HepG2 (cell line): ENCODE results near the gene N4BP2L1. TPM values are rescaled to one million over a fixed set of nuclear protein-coding genes. Genes with fewer than 3 reads are reported as not detected.

ENCODE experiments used
- ATAC-seq: fragments of 200-7000 bp; cut with Tn5 transposase; 3 replicates; pipeline ENCODE4 v1.9.1; 2020; ENCODE audit warnings: mild to moderate bottlenecking, moderate library complexity
- BruUV-seq: library from RNA; stranded (reverse); fragments of 400-500 nt; replicated peaks from 2 replicates; lab custom pipeline; 2021; lab: Mats Ljungman, UMichigan
- CTCF ChIA-PET: fragments of 300-600 bp; formaldehyde crosslinking; extraction: SDS; loops from one replicate; lab custom pipeline; 2021; ENCODE audit warnings: low total read pairs, inconsistent platforms, low intra/inter-chr PET ratio; lab: Yijun Ruan, JAX
- POLR2A ChIA-PET: fragments of 350-600 bp; sonication (Branson Sonifier 250); formaldehyde crosslinking; loops from one replicate; lab custom pipeline; 2020; ENCODE audit warnings: antibody characterized with exemption, inconsistent platforms; lab: Yijun Ruan, JAX
- DNase-seq: peaks from one replicate; pipeline ENCODE4 v3.0.0-alpha.2; 2015; ENCODE audit warnings: low spot score
- FAIRE-seq: peaks from 3 replicates; lab custom pipeline; 2011; peaks lifted over from hg19 to GRCh38; lab: Jason Lieb, UNC
- H2AFZ ChIP-seq: one replicate; pipeline ENCODE4 v1.6.1; 2011; ENCODE audit warnings: low read length, inconsistent platforms
- H3K27ac ChIP-seq: fragments of 300-600 bp; 3 replicates; pipeline ENCODE4 v1.8.0; 2011; ENCODE audit warnings: mixed run types, mild to moderate bottlenecking, mixed read lengths, low read length, inconsistent platforms; ENCODE audit not compliant: insufficient read depth; ENCODE audit errors: extremely low read length
- H3K27me3 ChIP-seq, 2 experiments: fragments of 200-600 bp in 1 of 2; 2 replicates in 1 of 2; 3 replicates in 1 of 2; pipeline versions ENCODE4 v1.6.0 to v1.8.0; 2011; ENCODE audit warnings: low read length in 2 of 2, mild to moderate bottlenecking in 2 of 2, moderate library complexity in 2 of 2, inconsistent platforms in 1 of 2; ENCODE audit not compliant: insufficient read depth in 2 of 2, control insufficient read depth in 1 of 2
- H3K36me3 ChIP-seq, 2 experiments: fragments of 200-600 bp in 1 of 2; replicated peaks in 1 of 2; 2 replicates in 1 of 2; 3 replicates in 1 of 2; pipeline versions ENCODE4 v1.5.1 to v1.8.0; 2011; ENCODE audit warnings: low read length in 2 of 2, inconsistent platforms in 1 of 2; ENCODE audit not compliant: insufficient read depth in 2 of 2, control insufficient read depth in 1 of 2
- H3K4me1 ChIP-seq: 2 replicates; pipeline ENCODE4 v1.5.1; 2012; ENCODE audit warnings: low read length, inconsistent platforms; ENCODE audit not compliant: insufficient read depth
- H3K4me2 ChIP-seq: 2 replicates; pipeline ENCODE4 v1.6.0; 2011; ENCODE audit warnings: low read depth, low read length, inconsistent platforms
- H3K4me3 ChIP-seq, 3 experiments: fragments of 200-600 bp in 1 of 3; sonication (generic), shearing (Covaris generic) in 1 of 3; replicated peaks in 1 of 3; 2 replicates each; pipeline ENCODE4 v1.5.1; 2011 to 2016; ENCODE audit warnings: low read length in 3 of 3, inconsistent platforms in 2 of 3, low read depth in 2 of 3, mild to moderate bottlenecking in 2 of 3, control low read depth in 1 of 3, mixed read lengths in 1 of 3; ENCODE audit not compliant: insufficient read depth in 1 of 3
- H3K79me2 ChIP-seq: one replicate; pipeline ENCODE4 v1.6.1; 2011; ENCODE audit warnings: low read length, inconsistent platforms; ENCODE audit not compliant: insufficient read depth
- H3K9ac ChIP-seq: 2 replicates; pipeline ENCODE4 v1.6.0; 2011; ENCODE audit warnings: mild to moderate bottlenecking, low read depth, low read length, inconsistent platforms; ENCODE audit not compliant: insufficient read depth
- H3K9me3 ChIP-seq: 2 replicates; pipeline ENCODE4 v1.5.1; 2012; ENCODE audit warnings: mild to moderate bottlenecking, low read length
- H4K20me1 ChIP-seq: 2 replicates; pipeline ENCODE4 v1.6.0; 2011; ENCODE audit warnings: inconsistent platforms, mild to moderate bottlenecking, low read length, moderate library complexity; ENCODE audit not compliant: insufficient read depth
- ARNT ChIP-seq: fragments of 450-650 bp; IDR thresholded peaks from 2 replicates; pipeline ENCODE4 v1.6.1; 2017
- BCL6 ChIP-seq: IDR thresholded peaks from 2 replicates; pipeline ENCODE4 v1.6.1; 2016; ENCODE audit warnings: missing genetic modification reagents, missing compliant biosample characterization
- CENPBD1 ChIP-seq: sonication (generic); formaldehyde crosslinking; IDR thresholded peaks from 2 replicates; pipeline ENCODE4 v1.8.0; 2022; ENCODE audit warnings: missing genetic modification reagents, low read depth, mild to moderate bottlenecking, borderline replicate concordance
- CHCHD3 ChIP-seq: sonication (generic); formaldehyde crosslinking; IDR thresholded peaks from 2 replicates; pipeline ENCODE4 v1.8.0; 2022; ENCODE audit warnings: mild to moderate bottlenecking, missing genetic modification reagents, moderate library complexity
- FOXA1 ChIP-seq, 2 experiments: fragments of 450-650 bp in 1 of 2; sonication (generic) in 1 of 2; formaldehyde crosslinking in 1 of 2; IDR thresholded peaks; 2 replicates each; pipeline versions ENCODE4 v1.4.0 to v1.6.1; 2016 to 2020; ENCODE audit warnings: missing genetic modification reagents in 1 of 2
- GFI1 ChIP-seq: sonication (generic); formaldehyde crosslinking; IDR thresholded peaks from 2 replicates; pipeline ENCODE4 v1.5.0; 2020; ENCODE audit warnings: missing genetic modification reagents, mild to moderate bottlenecking, borderline replicate concordance
- GPBP1L1 ChIP-seq: sonication (generic); formaldehyde crosslinking; IDR thresholded peaks from 2 replicates; pipeline ENCODE4 v1.5.0; 2020; ENCODE audit warnings: mild to moderate bottlenecking, missing genetic modification reagents
- NCOR1 ChIP-seq: fragments of 200-600 bp; sonication (generic); IDR thresholded peaks from 2 replicates; pipeline ENCODE4 v1.7.0; 2017; ENCODE audit warnings: antibody characterized with exemption, low read length, borderline replicate concordance
- SALL1 ChIP-seq: sonication (generic); formaldehyde crosslinking; IDR thresholded peaks from 2 replicates; pipeline ENCODE4 v1.8.0; 2022; ENCODE audit warnings: mild to moderate bottlenecking, missing genetic modification reagents
- SAP130 ChIP-seq: IDR thresholded peaks from 2 replicates; pipeline ENCODE4 v1.6.1; 2016; ENCODE audit warnings: low read depth
- SOX5 ChIP-seq: IDR thresholded peaks from 2 replicates; pipeline ENCODE4 v1.6.1; 2016; ENCODE audit warnings: borderline replicate concordance
- TCF7L2 ChIP-seq: IDR thresholded peaks from 2 replicates; pipeline ENCODE4 v1.6.1; 2011; ENCODE audit warnings: mild to moderate bottlenecking, low read depth, low read length, moderate library complexity
- ZFP90 ChIP-seq: sonication (generic); formaldehyde crosslinking; IDR thresholded peaks from 2 replicates; pipeline ENCODE4 v1.8.0; 2022; ENCODE audit warnings: missing genetic modification reagents, mild to moderate bottlenecking, inconsistent platforms, borderline replicate concordance
- ZNF333 ChIP-seq: sonication (generic); formaldehyde crosslinking; IDR thresholded peaks from 2 replicates; pipeline ENCODE4 v1.4.0; 2020; ENCODE audit warnings: mild to moderate bottlenecking, missing genetic modification reagents, borderline replicate concordance
- ZNF678 ChIP-seq: sonication (generic); formaldehyde crosslinking; IDR thresholded peaks from 2 replicates; pipeline ENCODE4 v1.4.0; 2020; ENCODE audit warnings: mild to moderate bottlenecking, missing genetic modification reagents
- ZSCAN12 ChIP-seq: sonication (generic); formaldehyde crosslinking; IDR thresholded peaks from 2 replicates; pipeline ENCODE4 v1.9.0; 2021; ENCODE audit warnings: mild to moderate bottlenecking, missing genetic modification reagents
- WGBS: methylation state at CpG from one replicate; pipeline ENCODE4 v1.1.6; 2017; ENCODE audit warnings: low lambda C conversion rate; 5-methylcytosine and 5-hydroxymethylcytosine counted together
- in situ Hi-C: cut with HindIII; loops from 2 replicates; pipeline ENCODE4 v1.10.0; 2017; ENCODE audit warnings: low pct_unique_long_range_greater_than_20kb; ENCODE audit not compliant: extremely low pct_ligation_motif_present
- intact Hi-C: fragments of 100-400 bp; cut with micrococcal nuclease; formaldehyde crosslinking; loops from one replicate; pipeline ENCODE4 v1.10.0; 2022; ENCODE audit not compliant: unreplicated experiment
- polyA plus RNA-seq, 8 experiments: library from polyadenylated mRNA; depleted of rRNA in 3 of 8; stranded (reverse) in 7 of 8; unstranded in 1 of 8; fragments of >200 nt; fragmentation: Illumina TruSeq in 4 of 8; extraction: Trizol in 4 of 8; gene quantifications; 2 replicates each; pipeline versions ENCODE4 v1.2.1 to v1.2.3, GENCODE V29; 2011 to 2016; ENCODE audit warnings: low read depth in 4 of 8, missing spikeins in 1 of 8, mixed read lengths in 1 of 8; ENCODE audit not compliant: insufficient read depth in 1 of 8
- total RNA-seq, 5 experiments: library from RNA; depleted of rRNA; stranded (reverse); fragments of >200 nt; fragmentation: Illumina TruSeq; extraction: Trizol; gene quantifications; 2 replicates each; pipeline ENCODE4 v1.2.3, GENCODE V29; 2016; ENCODE audit warnings: low read depth in 1 of 5
- TF ChIP-seq, protein P1 (sequence below): sonication (generic); formaldehyde crosslinking; IDR thresholded peaks from 2 replicates; pipeline ENCODE4 v1.9.0; 2021; ENCODE audit warnings: missing genetic modification reagents, borderline replicate concordance
- TF ChIP-seq, protein P2 (sequence below): sonication (generic); formaldehyde crosslinking; IDR thresholded peaks from 2 replicates; pipeline ENCODE4 v1.4.0; 2020; ENCODE audit warnings: missing genetic modification reagents; ENCODE audit errors: not compliant biosample characterization

N4BP2L1 gene
- total and polyA plus RNA-seq, 2 of the 13 experiments (the other 11 are each of a cell fraction or from before 2014, with no cell fraction given): 13.2 to 34.5 TPM

- TF ChIP-seq, protein P1, sequence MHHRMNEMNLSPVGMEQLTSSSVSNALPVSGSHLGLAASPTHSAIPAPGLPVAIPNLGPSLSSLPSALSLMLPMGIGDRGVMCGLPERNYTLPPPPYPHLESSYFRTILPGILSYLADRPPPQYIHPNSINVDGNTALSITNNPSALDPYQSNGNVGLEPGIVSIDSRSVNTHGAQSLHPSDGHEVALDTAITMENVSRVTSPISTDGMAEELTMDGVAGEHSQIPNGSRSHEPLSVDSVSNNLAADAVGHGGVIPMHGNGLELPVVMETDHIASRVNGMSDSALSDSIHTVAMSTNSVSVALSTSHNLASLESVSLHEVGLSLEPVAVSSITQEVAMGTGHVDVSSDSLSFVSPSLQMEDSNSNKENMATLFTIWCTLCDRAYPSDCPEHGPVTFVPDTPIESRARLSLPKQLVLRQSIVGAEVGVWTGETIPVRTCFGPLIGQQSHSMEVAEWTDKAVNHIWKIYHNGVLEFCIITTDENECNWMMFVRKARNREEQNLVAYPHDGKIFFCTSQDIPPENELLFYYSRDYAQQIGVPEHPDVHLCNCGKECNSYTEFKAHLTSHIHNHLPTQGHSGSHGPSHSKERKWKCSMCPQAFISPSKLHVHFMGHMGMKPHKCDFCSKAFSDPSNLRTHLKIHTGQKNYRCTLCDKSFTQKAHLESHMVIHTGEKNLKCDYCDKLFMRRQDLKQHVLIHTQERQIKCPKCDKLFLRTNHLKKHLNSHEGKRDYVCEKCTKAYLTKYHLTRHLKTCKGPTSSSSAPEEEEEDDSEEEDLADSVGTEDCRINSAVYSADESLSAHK (CRISPR knock-in tag): no peak
- peak; percentile 48; the same call in 1 of the 2 replicates for TF ChIP-seq SAP130
Observed at GRCh38 chr13:32432856-32433255, 4.9 kb upstream of the N4BP2L1 start (continued).

DNA sequence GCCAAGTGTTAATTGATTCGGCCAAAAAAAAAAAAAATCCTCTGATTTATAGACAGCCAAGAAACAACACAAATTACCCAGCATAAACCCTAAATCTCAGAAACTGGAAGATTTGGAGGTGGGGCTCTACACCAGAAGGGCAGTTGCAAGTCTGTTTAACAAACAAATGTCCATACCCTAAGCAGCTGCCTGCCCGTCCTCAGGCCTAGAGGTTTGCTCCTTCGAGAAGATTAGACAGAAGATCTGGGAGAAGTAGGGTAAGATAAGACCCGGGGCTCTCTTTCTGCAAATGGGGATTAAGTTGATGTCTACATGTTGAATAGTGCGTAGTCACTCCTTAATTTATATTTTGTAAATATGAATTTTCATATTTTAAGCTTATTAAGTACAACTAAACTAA, 3.4 kb upstream of the N4BP2L1 start:
- intact Hi-C loops (no loop called here), in situ Hi-C loops (loop anchor here (25.0 kb wide), 1 partner anchor 394 kb away; the partner anchor contains the start of gene FRY)
- no peaks in the 10 kb centered on the region; a peak in 1 of 5 replicates for H3K27me3 ChIP-seq
- no peaks in the 10 kb centered on the region for H3K36me3 ChIP-seq
- no TSS peak for BruUV-seq
- DNase-seq (no peak), FAIRE-seq (no peak), ATAC-seq (no peak)
- no peak overlapping the region for H3K4me3 ChIP-seq
- H3K9ac ChIP-seq: no peak overlapping the region
- H3K9me3 ChIP-seq: no peaks in the 10 kb centered on the region
- WGBS: 95% methylated on average over 5 of the region's 5 CpGs
- CTCF ChIA-PET: no interaction called here
- peaks cover 7% of the 10 kb centered on the region for H3K79me2 ChIP-seq
- POLR2A ChIA-PET: no interaction called here
- no peak overlapping the region for H3K4me2 ChIP-seq
- H3K27ac ChIP-seq: no peak overlapping the region
- H2AFZ ChIP-seq: no peak overlapping the region
- TF ChIP-seq GPBP1L1 (CRISPR knock-in tag): no peak
- TF ChIP-seq ZFP90 (CRISPR knock-in tag): no peak
- TF ChIP-seq FOXA1 (IDR thresholded peaks at IDR 0.05): no peak
- TF ChIP-seq FOXA1 (CRISPR knock-in tag; IDR thresholded peaks at IDR 0.05): no peak
- no peak for TF ChIP-seq GFI1 (CRISPR knock-in tag)
- TF ChIP-seq NCOR1: no peak
- TF ChIP-seq ARNT: no peak
- no peak for TF ChIP-seq TCF7L2
- TF ChIP-seq CHCHD3 (CRISPR knock-in tag): no peak
- TF ChIP-seq, protein P2, sequence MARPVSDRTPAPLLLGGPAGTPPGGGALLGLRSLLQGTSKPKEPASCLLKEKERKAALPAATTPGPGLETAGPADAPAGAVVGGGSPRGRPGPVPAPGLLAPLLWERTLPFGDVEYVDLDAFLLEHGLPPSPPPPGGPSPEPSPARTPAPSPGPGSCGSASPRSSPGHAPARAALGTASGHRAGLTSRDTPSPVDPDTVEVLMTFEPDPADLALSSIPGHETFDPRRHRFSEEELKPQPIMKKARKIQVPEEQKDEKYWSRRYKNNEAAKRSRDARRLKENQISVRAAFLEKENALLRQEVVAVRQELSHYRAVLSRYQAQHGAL (CRISPR knock-in tag): no peak
- TF ChIP-seq SOX5 (CRISPR knock-in tag): no peak
- TF ChIP-seq ZSCAN12 (CRISPR knock-in tag): no peak
- no peak for TF ChIP-seq ZNF678 (CRISPR knock-in tag)
- no peak for TF ChIP-seq SALL1 (CRISPR knock-in tag)
- TF ChIP-seq ZNF333: no peak
- TF ChIP-seq CENPBD1 (CRISPR knock-in tag): no peak
- TF ChIP-seq BCL6 (CRISPR knock-in tag): no peak
- H3K4me1 ChIP-seq: peaks cover 33% of the 10 kb centered on the region
- H4K20me1 ChIP-seq: peaks cover 4% of the 10 kb centered on the region; the same call in 1 of the 2 replicates
